ENCODE data around the gene SPRR2A.
"Not testable (repeated sequence)": the region's sequence is repeated elsewhere in the genome, so short reads cannot be mapped to it uniquely, and the experiment has no call there.

Gene SPRR2A

DNA sequence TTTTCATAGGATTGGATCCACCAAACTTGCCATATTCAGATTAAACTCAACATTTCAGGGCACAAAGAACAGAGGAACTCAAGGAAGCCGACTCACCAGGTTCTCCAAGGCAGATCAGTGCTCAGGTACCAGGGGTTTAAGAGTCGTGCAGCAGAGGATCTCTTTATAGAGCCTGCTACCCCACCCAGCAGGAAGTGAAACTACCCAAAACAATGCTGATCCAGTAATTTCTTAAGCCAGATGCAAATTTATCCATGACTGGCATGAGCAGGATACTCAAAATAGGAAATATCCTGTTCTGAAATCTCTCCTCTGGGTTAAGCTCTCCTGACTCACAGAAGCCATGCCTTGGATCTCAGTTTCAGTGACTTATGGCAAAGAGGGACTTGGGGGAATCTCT lies at the start of gene SPRR2A:
Gene SPRR2A, minus strand, starts transcription at position 138 of the 400 bp plus-strand sequence. CDS start 777 bp downstream, outside the sequence.
- DNase-seq (ENCODE audit: low spot score) = no peak

GRCh38 chr1:153100245-153100644 lies 42.9 kb upstream of the SPRR2A start:
- no peak for DNase-seq (ENCODE audit: low spot score)

- no peak for DNase-seq (ENCODE audit: low spot score)
Measured at GRCh38 chr1:153099461-153100045, 42.2 kb upstream of the SPRR2A start.

DNA sequence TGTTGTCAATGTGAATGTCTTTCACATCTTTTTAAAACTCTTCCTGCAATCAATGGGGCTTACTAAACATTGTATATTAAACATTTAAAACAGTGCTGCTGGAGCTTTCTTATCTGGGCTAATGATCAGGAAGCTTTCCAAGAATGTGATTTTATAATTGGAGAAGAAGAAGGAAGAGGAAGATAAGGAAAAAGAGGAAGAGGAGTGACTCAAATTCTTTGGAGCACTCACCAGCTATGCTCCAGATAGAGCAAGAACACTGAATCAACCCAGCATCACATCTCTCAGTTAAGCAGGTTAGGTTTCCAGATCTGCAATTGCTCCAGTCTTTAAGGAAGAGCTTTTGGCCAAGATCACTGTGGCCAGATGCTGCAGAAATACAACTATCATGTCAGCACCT lies 38.5 kb upstream of the SPRR2A start:
- no peak for DNase-seq (ENCODE audit: low spot score)

- no peak for DNase-seq (ENCODE audit: low spot score)
Measured at GRCh38 chr1:153094426-153094825, 37.1 kb upstream of the SPRR2A start, which contains the start of gene SPRR2E. Gene SPRR2E (minus strand): TSS chr1:153094526. CDS start chr1:153093751, 775 bp downstream.

DNA sequence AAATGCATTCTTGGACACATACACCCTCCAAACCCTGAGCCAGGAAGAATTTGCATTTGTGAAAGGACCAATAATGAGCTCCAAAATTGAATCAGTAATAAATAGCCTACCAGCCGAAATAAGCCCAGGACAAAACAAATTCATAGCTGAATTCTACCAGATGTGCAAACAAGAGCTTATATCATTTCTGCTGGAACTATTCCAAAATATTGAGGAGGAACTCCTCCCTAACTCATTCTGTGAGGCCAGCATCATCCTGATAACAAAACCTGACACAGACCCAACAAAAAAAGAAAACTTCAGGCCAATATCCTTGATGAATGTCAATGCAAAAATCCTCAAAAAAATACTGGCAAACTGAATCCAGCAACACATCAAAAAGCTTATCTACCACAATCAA lies 30.3 kb upstream of the SPRR2A start:
- DNase-seq (ENCODE audit: low spot score) = no peak

DNA sequence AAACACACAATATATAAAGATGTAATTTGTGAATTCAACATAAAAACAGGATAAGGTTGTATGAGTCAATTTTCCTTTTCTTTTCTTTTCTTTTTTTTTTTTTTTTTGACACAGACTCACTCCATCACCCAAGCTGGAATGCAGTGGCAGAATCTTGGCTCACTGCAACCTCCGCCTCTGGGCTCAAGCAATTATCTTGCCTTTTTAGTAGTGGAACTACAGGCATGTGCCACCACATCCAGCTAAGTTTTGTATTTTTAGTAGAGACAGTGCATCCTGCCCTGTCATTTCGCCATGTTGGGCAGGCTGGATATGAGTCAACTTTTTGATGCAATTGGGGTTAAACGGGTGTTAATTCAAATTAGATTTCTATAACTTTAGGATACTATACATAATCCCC lies 24.4 kb upstream of the SPRR2A start:
- no peak for DNase-seq (ENCODE audit: low spot score)

- DNase-seq (ENCODE audit: low spot score) = no peak
Measured at GRCh38 chr1:153072806-153073726, 15.8 kb upstream of the SPRR2A start.

- DNase-seq (ENCODE audit: low spot score) = no peak
Measured at GRCh38 chr1:153071511-153071910, 14.2 kb upstream of the SPRR2A start, which contains the start of gene SPRR2B. Gene SPRR2B (minus strand): TSS chr1:153071611. CDS start chr1:153070839, 772 bp downstream.

- DNase-seq (ENCODE audit: low spot score) = no peak
Measured at GRCh38 chr1:153070243-153070642, 12.9 kb upstream of the SPRR2A start.

DNA sequence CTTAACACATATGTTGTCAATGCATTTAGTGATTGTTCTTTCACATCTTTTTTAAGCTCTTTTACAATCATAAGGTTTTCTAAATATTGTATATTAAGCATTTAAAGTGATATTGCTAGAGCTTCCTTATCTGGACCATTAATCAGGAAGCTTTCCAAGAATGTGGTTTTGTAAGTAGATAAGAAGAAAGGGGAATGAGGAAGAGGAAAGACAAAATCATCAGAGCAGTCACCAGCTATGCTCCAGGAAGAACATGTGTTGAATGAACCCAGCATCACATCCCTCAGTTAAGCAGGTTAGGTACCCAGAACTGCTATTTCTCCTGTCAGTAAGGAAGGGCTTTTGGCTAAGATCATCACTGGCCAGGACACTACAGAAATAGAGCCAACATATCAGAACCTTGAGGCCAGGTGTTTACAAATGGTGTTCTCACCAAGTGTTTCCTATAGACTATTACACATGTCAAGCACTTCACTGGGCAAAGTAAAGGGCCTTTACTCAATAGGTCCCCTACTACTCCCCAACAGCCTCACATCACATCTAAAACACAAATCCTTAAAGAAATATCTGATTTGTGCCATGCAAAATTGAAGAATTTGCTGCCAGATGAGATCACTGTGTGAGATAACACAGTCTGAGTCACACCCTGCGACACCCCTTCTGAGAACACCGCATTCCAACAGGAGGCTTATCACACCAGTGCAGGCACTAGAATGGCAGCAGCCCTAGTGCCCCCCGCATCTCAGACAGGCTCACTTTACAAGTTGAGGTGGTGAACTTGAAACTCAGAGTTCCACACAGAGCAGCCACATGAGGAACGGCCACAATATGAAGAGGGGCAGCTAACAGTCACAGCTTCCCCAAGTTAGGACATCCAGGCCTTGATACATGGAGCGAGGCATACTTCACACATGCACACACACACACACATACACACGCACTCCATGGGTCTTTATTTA lies 1.8 kb upstream of the SPRR2A start:
- DNase-seq (ENCODE audit: low spot score) = no peak

DNA sequence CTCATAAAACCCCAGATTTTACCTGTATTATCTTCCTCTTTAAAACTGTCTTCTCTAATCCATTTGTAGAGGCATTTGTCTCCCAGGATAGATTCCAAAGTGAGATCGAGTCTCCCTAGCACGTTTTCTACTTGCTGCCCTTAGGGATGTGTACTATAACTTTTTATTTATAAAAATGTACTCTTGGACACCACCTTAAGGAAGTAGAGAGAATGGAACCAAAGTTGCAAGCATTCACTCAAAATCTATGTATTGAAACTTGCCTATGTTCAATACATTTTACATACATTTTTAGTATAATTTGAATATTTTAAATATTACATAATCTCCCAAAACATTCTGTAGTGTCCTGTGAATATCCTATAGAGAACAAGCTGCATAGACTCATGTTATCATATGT lies 842 bp upstream of the SPRR2A start:
- no peak for DNase-seq (ENCODE audit: low spot score)

- not testable (repeated sequence) for DNase-seq (ENCODE audit: low spot score)
Measured at GRCh38 chr1:153056111-153056510, 1.2 kb downstream of the SPRR2A start.

DNA sequence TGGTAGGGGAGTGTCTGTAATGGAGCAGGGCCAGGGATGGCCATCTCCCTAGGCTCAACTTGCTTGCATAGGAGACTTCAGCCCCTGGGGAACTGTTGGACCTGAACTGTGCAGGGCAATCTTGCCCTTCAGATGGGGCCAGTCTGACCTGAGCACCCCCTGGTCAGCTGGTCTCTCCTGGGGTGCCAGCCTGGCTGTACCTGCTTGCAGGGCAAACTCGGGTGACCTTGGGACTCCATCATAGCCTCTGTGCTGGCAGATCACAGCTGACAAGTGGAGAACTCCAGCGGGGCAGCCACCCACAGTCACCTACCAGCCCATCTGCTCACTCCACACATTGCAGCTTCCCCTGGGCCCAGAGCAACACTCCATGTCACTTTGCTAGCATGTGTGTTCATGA lies 8.1 kb downstream of the SPRR2A start:
- DNase-seq (ENCODE audit: low spot score) = no peak

DNA sequence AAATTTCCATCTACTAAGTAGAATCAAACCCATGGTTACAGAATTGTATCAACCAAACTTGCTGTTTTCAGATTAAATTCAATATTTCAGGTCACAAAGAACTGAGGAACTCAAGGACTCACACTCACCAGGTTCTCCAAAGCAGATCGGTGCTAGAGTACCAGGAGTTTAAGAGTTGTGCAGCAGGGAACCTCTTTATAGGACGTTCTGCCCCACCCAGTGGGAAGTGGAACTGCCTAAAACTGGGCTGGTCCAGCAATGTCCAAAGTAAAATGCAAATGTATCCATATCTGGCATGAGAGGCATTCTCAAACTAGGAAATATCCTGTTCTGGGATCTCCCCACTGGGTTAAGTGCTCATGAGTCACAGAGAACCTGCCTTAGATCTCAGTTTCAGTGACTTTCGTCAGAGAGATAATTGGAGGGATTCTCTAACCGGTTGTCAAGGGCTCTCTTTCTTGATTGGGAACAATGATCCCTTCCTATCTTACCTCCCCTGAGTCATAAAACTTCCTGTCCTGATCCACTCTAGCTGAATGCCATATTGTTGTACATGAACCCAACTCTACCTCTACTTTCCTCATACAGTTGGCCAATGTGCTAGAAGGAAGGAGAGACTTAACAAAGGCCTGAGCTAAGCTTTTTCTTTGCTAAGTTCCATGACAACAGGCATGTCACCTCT lies 16.2 kb downstream of the SPRR2A start, which contains the start of gene SPRR2D:
Gene SPRR2D, minus strand, starts transcription at position 171 of the 682 bp plus-strand sequence. CDS start 774 bp downstream, outside the sequence.
- DNase-seq (ENCODE audit: low spot score) = no peak

DNA sequence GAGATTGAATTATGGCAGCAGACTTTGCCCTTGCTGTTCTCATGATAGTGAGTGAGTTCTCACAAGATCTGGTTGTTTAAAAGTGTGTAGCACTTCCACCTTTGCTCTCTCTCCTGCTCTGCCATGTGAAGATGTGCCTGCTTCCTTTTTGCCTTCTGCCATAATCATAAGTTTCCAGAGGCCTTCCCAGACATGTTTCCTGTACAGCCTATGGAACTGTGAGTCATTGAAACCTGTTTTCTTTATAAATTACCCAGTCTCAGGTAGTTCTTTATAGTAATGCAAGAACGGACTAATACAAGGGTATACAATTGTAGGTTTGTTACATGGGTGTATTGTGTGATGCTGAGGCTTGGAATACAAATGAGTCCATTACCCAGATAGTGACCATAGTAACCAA lies 22.1 kb downstream of the SPRR2A start:
- DNase-seq (ENCODE audit: low spot score) = no peak

DNA sequence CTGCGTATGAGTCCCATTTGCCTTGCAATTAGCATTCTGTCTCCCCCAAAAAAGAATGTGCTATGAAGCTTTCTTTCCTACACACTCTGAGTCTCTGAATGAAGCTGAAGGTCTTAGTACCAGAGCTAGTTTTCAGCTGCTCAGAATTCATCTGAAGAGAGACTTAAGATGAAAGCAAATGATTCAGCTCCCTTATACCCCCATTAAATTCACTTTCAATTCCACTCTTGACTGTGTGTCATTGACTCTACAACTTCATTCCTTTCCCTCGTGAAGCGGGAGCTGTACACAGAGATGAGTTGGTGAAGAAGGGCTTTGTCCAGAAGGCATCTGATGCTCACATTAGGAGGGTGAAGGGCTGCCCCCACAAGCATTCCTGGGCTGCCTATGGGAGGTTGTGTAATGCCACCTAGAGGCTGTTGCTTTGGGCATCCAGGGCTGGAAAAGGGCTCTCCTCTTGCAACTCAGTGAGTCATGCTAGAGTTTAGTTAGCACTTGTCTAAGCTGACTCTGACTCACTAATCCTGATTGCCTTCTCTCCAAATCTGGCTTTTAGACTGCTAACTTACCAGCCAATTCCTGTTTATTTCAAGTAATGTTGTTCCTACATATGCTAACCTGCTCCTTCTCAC lies 24.5 kb downstream of the SPRR2A start:
- DNase-seq (ENCODE audit: low spot score) = no peak

DNA sequence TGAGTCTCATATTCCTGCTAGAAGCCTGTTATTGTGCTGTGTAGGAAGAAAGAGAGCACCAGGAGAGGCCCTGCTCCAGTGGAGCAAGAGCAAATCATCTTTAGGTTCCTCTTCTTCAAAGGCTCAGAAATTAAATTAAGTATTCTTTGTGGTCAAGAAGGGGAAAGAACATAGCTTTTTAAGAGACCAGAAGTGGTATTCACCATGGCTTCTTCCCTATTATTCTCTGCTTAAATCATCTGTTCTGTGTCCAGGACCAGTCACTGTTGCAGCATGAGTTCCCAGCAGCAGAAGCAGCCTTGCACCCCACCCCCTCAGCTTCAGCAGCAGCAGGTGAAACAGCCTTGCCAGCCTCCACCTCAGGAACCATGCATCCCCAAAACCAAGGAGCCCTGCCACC lies 25.2 kb downstream of the SPRR2A start:
- DNase-seq (ENCODE audit: low spot score) = no peak

GRCh38 chr1:153030895-153031294 lies 26.4 kb downstream of the SPRR2A start, which contains the start of gene SPRR1B:
Gene SPRR1B (plus strand): TSS chr1:153031203. CDS start chr1:153032346, 1,143 bp downstream.
- DNase-seq (ENCODE audit: low spot score) = no peak

GRCh38 chr1:153028766-153029165 lies 28.5 kb downstream of the SPRR2A start:
- no peak for DNase-seq (ENCODE audit: low spot score)

GRCh38 chr1:153025797-153026196 lies 31.5 kb downstream of the SPRR2A start:
- DNase-seq (ENCODE audit: low spot score) = no peak
